ENCODE measurements around the gene MEIOB. TPM values are rescaled to one million over a fixed set of nuclear protein-coding genes. Genes with fewer than 3 reads are reported as not detected.

MEIOB gene
- total RNA-seq, 1 experiment from 2014 or later, result not detected

DNA sequence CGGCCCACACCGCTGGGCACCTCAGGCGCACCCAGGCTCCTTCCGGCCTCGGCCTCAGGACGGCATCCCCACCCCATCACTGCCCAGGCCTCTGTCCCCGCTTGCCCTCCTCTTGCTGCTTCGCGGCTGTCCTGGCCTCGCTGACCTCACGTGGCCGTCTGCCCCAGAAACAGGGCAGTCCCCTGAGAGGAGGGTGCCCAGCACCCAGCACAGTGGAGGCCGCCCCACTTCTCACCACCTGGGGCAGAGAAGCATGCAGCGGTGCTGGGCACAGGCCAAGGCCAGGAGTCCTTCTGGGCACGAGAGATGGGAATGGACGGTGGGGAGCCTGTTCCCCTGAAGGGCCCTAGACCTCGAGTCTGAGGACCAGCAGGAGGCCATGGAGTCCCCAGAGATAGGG lies 54.2 kb downstream of the MEIOB start:
- intact Hi-C loops (cut with micrococcal nuclease), result no loop called here
- no TSS peak for BruUV-seq (replicated peaks)
- Histone ChIP-seq H2AFZ (ENCODE audit: low read length) (no peak overlapping the region), H3K27me3 (ENCODE audit: low read length) (no peaks in the 10 kb centered on the region), H3K79me2 (ENCODE audit: low read length) (no peaks in the 10 kb centered on the region; the same call in 1 of the 2 replicates), H3K9me2 (replicated peaks; ENCODE audit: low read length) (no peaks in the 10 kb centered on the region), H3K4me1 (ENCODE audit: insufficient read depth, low read length) (peaks cover 5% of the 10 kb centered on the region; the same call in 1 of the 2 replicates), H3K4me3 (ENCODE audit: low read length) (no peak overlapping the region), H3K9ac (ENCODE audit: low read length) (no peak overlapping the region), H3K9me3 (ENCODE audit: low read length) (no peaks in the 10 kb centered on the region), H4K20me1 (ENCODE audit: low read length) (no peaks in the 10 kb centered on the region), H3K4me2 (ENCODE audit: low read length) (no peak overlapping the region), H3K36me3 (ENCODE audit: low read depth, low read length) (peaks cover 4% of the 10 kb centered on the region; the same call in 1 of the 2 replicates), H3F3A (ENCODE audit: low read length, unreplicated experiment) (no peaks in the 10 kb centered on the region), H3K27ac (ENCODE audit: low read length) (no peak overlapping the region)
- DNase-seq (no peak), ATAC-seq (no peak)
- POLR2A ChIA-PET (ENCODE audit: unreplicated experiment), result no interaction called here
- CTCF ChIA-PET, result no interaction called here
- TF ChIP-seq, protein P1, sequence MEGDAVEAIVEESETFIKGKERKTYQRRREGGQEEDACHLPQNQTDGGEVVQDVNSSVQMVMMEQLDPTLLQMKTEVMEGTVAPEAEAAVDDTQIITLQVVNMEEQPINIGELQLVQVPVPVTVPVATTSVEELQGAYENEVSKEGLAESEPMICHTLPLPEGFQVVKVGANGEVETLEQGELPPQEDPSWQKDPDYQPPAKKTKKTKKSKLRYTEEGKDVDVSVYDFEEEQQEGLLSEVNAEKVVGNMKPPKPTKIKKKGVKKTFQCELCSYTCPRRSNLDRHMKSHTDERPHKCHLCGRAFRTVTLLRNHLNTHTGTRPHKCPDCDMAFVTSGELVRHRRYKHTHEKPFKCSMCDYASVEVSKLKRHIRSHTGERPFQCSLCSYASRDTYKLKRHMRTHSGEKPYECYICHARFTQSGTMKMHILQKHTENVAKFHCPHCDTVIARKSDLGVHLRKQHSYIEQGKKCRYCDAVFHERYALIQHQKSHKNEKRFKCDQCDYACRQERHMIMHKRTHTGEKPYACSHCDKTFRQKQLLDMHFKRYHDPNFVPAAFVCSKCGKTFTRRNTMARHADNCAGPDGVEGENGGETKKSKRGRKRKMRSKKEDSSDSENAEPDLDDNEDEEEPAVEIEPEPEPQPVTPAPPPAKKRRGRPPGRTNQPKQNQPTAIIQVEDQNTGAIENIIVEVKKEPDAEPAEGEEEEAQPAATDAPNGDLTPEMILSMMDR (conservative IDR thresholded peaks at IDR 0.05; ENCODE audit: low read depth, low read length), result no peak
- TF ChIP-seq EZH2 (IDR thresholded peaks at IDR 0.05; ENCODE audit: low read length, unreplicated experiment) (no peak), EZH2phosphoT487 (IDR thresholded peaks at IDR 0.05; ENCODE audit: borderline replicate concordance, low read length) (no peak)

DNA sequence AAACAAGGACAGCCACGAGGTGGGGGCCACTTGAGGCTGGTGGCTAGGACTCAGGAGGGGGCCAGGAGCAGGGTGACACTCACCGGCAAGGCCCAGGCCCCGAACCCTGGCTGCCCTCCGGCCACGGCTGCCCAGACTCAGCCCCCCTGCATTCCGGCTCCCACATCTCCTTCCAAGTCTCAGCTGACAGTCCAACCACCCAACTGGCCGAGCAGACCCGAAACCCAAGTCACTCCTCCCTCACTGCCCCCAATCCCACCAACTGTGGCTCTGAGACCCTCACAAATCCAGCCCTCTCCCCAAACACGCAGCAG lies 54.7 kb downstream of the MEIOB start:
- Histone ChIP-seq H3K4me2 (ENCODE audit: low read length) (no peak overlapping the region), H3K9me2 (replicated peaks; ENCODE audit: low read length) (no peaks in the 10 kb centered on the region), H2AFZ (ENCODE audit: low read length) (no peak overlapping the region), H3K4me3 (ENCODE audit: low read length) (no peak overlapping the region), H3F3A (ENCODE audit: low read length, unreplicated experiment) (no peaks in the 10 kb centered on the region), H3K9ac (ENCODE audit: low read length) (no peak overlapping the region), H3K27ac (ENCODE audit: low read length) (no peak overlapping the region), H3K36me3 (ENCODE audit: low read depth, low read length) (peaks cover 4% of the 10 kb centered on the region; the same call in 1 of the 2 replicates), H3K27me3 (ENCODE audit: low read length) (no peaks in the 10 kb centered on the region), H4K20me1 (ENCODE audit: low read length) (no peaks in the 10 kb centered on the region), H3K79me2 (ENCODE audit: low read length) (no peaks in the 10 kb centered on the region), H3K9me3 (ENCODE audit: low read length) (no peaks in the 10 kb centered on the region), H3K4me1 (ENCODE audit: insufficient read depth, low read length) (peaks cover 4% of the 10 kb centered on the region; the same call in 1 of the 2 replicates)
- ChIA-PET POLR2A (ENCODE audit: unreplicated experiment) (no interaction called here), CTCF (no interaction called here)
- no TSS peak for BruUV-seq (replicated peaks)
- no peak for DNase-seq
- no peak for TF ChIP-seq EZH2phosphoT487 (IDR thresholded peaks at IDR 0.05; ENCODE audit: borderline replicate concordance, low read length)
- TF ChIP-seq, protein P1 (conservative IDR thresholded peaks at IDR 0.05; ENCODE audit: low read depth, low read length), result no peak
- TF ChIP-seq EZH2 (IDR thresholded peaks at IDR 0.05; ENCODE audit: low read length, unreplicated experiment), result no peak
- no peak for ATAC-seq
- intact Hi-C loops (cut with micrococcal nuclease), result no loop called here

DNA sequence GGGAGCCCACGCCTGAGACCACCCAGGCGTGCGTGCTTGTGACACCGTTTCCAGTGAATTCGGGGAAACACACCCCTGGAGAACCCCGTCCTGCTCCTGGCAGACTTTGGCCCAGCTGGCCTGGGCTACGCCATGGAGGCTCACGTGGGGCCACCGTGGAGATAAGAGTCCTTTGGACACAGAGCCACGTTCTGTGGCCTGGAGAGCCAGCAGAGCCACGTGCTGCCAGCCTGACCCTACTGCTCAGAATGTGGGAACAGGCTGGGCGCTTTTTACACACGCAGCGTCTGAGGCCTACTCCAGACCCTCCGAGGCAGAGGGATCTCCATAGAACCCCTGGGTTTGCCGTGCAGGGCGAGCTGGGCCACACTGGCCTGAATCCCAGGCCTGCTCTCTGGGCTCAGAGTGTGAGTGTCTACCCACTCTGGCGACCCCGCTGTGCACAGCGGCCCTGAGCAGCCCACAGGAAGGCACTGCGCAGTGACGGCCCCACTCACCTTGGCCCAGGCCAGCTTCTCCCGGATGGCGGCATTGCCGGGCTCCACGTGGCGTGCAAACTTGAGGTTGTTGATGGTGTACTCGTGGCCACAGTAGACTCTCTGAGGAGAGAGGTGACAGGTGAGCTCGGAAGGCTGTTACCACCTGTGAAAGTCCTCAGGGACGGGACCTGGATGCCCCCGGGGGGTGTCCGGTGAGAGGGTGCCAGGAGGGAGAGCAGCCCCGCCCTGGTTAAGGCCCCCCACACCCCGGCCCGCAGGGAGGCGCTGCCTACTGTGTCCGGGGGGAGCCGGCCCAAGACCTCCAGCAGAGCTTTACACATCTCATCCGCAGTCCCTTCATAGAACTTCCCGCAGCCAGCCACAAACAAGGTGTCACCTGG lies 55.3 kb downstream of the MEIOB start:
- intact Hi-C loops (cut with micrococcal nuclease), result no loop called here
- CTCF ChIA-PET, result no interaction called here

More for the DNA sequence above, 55.3 kb downstream of the MEIOB start:
- H3K4me2 ChIP-seq (ENCODE audit: low read length), result no peak overlapping the region
- DNase-seq (no peak), ATAC-seq (no peak)
- H2AFZ ChIP-seq (ENCODE audit: low read length), result no peak overlapping the region
- H3F3A ChIP-seq (ENCODE audit: low read length, unreplicated experiment), result no peaks in the 10 kb centered on the region
- no peak overlapping the region for H3K9ac ChIP-seq (ENCODE audit: low read length)
- H3K9me3 ChIP-seq (ENCODE audit: low read length), result no peaks in the 10 kb centered on the region
- H3K36me3 ChIP-seq (ENCODE audit: low read depth, low read length), result peaks cover 4% of the 10 kb centered on the region; the same call in 1 of the 2 replicates
- no peak overlapping the region for H3K4me3 ChIP-seq (ENCODE audit: low read length)
- no peak overlapping the region for H3K27ac ChIP-seq (ENCODE audit: low read length)
- H4K20me1 ChIP-seq (ENCODE audit: low read length), result no peaks in the 10 kb centered on the region
- H3K4me1 ChIP-seq (ENCODE audit: insufficient read depth, low read length), result no peaks in the 10 kb centered on the region
- no peaks in the 10 kb centered on the region for H3K27me3 ChIP-seq (ENCODE audit: low read length)
- POLR2A ChIA-PET (ENCODE audit: unreplicated experiment), result no interaction called here
- no peaks in the 10 kb centered on the region for H3K9me2 ChIP-seq (replicated peaks; ENCODE audit: low read length)
- H3K79me2 ChIP-seq (ENCODE audit: low read length), result no peaks in the 10 kb centered on the region
- TF ChIP-seq EZH2 (IDR thresholded peaks at IDR 0.05; ENCODE audit: low read length, unreplicated experiment) (no peak), EZH2phosphoT487 (IDR thresholded peaks at IDR 0.05; ENCODE audit: borderline replicate concordance, low read length) (no peak)
- TF ChIP-seq, protein P1 (conservative IDR thresholded peaks at IDR 0.05; ENCODE audit: low read depth, low read length), result no peak
- no TSS peak for BruUV-seq (replicated peaks)
